ENCODE measurements around the gene LRRC8C.

- no peak for TF ChIP-seq CTCF (IDR thresholded peaks at IDR 0.05; ENCODE audit: low read length)
- TF ChIP-seq EZH2 (IDR thresholded peaks at IDR 0.05; ENCODE audit: borderline replicate concordance, low read length) = no peak
Observed at GRCh38 chr1:89706700-89707012, 73.7 kb downstream of the LRRC8C start.

Measured in OCI-LY1 (cell line).